HG03432 (cell line): Measurements from ENCODE around the gene LRP6.

Experiments
- ATAC-seq: cut with Tn5 transposase; IDR thresholded peaks from one replicate; pipeline ENCODE4 v1.9.1; 2021; ENCODE audit warnings: mild to moderate bottlenecking, moderate library complexity; ENCODE audit not compliant: unreplicated experiment

Gene LRP6

GRCh38 chr12:12216349-12217017 is 50.4 kb downstream of the LRP6 start:
- no peak for ATAC-seq

GRCh38 chr12:12214635-12215131 is 52.2 kb downstream of the LRP6 start:
- ATAC-seq, result no peak

- no peak for ATAC-seq
These were observed 52.6 kb downstream of the LRP6 start for GRCh38 chr12:12214201-12214600.

- no peak for ATAC-seq
These were observed 54.1 kb downstream of the LRP6 start for GRCh38 chr12:12212769-12213168.

GRCh38 chr12:12210983-12211382 is 55.9 kb downstream of the LRP6 start:
- ATAC-seq, result no peak

GRCh38 chr12:12210416-12210815 is 56.4 kb downstream of the LRP6 start:
- ATAC-seq, result no peak

GRCh38 chr12:12209675-12210074 is 57.2 kb downstream of the LRP6 start:
- ATAC-seq, result no peak

- no peak for ATAC-seq
These were observed 57.8 kb downstream of the LRP6 start for GRCh38 chr12:12209043-12209442.

GRCh38 chr12:12207746-12208145 is 59.1 kb downstream of the LRP6 start:
- ATAC-seq, result no peak

GRCh38 chr12:12206776-12207388 is 60.0 kb downstream of the LRP6 start:
- no peak for ATAC-seq

- ATAC-seq, result no peak
These were observed 64.1 kb downstream of the LRP6 start for GRCh38 chr12:12202747-12203146.

GRCh38 chr12:12202105-12202504 is 64.7 kb downstream of the LRP6 start:
- no peak for ATAC-seq

GRCh38 chr12:12201274-12201758 is 65.5 kb downstream of the LRP6 start:
- ATAC-seq, result no peak

GRCh38 chr12:12200363-12200762 is 66.5 kb downstream of the LRP6 start:
- no peak for ATAC-seq

- no peak for ATAC-seq
These were observed 68.7 kb downstream of the LRP6 start for GRCh38 chr12:12198124-12198523.

GRCh38 chr12:12197128-12197527 is 69.7 kb downstream of the LRP6 start:
- ATAC-seq, result no peak

GRCh38 chr12:12195516-12195915 is 71.3 kb downstream of the LRP6 start:
- ATAC-seq, result no peak

- ATAC-seq, result no peak
These were observed 71.8 kb downstream of the LRP6 start for GRCh38 chr12:12195081-12195480.

GRCh38 chr12:12194206-12194605 is 72.6 kb downstream of the LRP6 start:
- no peak for ATAC-seq

- no peak for ATAC-seq
These were observed 75.8 kb downstream of the LRP6 start for GRCh38 chr12:12191008-12191407.

- no peak for ATAC-seq
These were observed 76.6 kb downstream of the LRP6 start for GRCh38 chr12:12190087-12190809.

GRCh38 chr12:12185414-12185813 is 81.4 kb downstream of the LRP6 start:
- no peak for ATAC-seq
